Myocyte (in vitro differentiated cells): ENCODE data around the gene FHOD3. TPM values are rescaled to one million over a fixed set of nuclear protein-coding genes. Genes with fewer than 3 reads are reported as not detected.
A peak's percentile ranks its signal among the peaks of the same experiment; 100 is the strongest.

Experiments used
- DNase-seq: peaks from one replicate; pipeline ENCODE4 v3.0.0-alpha.2; 2012; ENCODE audit warnings: low read depth
- total RNA-seq: library from RNA; depleted of rRNA; stranded (reverse); fragments of >200 nt; gene quantifications from 2 replicates; pipeline ENCODE4 v1.2.3, GENCODE V29; 2014

The FHOD3 gene
- total RNA-seq, 1 donor from 2014 or later: 57.5 TPM

DNA sequence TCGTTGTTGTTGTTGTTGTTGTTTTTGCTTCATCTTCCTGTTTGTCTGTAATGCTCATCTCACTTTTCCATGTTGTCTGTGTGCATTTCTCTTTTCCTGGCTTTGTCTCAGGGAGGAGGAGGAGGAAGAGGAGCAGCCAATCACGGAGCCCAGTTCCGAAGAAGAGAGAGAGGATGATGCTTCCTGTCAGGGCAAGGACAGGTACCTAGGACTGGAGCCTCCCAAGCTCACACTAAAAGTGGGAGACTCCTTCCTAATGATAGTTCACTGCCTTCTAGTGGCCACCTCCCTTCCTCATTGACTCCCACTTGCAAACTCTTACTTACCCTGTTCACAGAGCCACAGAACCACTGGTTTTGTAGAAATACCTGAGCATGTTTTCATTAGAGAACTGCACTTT lies 351.7 kb downstream of the FHOD3 start:
- no peak for DNase-seq

GRCh38 chr18:36650266-36650665 lies 352.8 kb downstream of the FHOD3 start:
- no peak for DNase-seq

DNA sequence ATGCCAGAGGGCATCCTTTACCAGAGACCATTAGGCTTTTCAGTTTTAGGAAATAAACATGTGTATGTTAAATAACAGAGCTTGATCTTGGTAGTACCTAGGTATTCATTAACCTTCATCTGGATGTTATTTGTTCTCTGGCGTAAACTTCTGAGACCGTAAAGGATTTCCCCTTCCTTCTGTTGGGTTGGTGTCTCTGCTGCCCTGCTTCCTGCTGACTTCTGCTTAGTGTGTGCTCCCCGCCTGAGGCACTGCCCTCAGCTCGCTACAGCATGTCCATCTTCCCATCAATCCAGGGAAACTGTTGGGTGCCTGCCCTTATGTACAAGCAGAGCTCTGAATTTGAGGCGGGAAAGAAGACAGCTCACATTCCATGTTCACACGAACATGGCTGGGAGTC lies 353.4 kb downstream of the FHOD3 start:
- DNase-seq: no peak

GRCh38 chr18:36652503-36652902 lies 355.0 kb downstream of the FHOD3 start:
- no peak for DNase-seq

GRCh38 chr18:36653141-36653869 lies 355.8 kb downstream of the FHOD3 start:
- DNase-seq: no peak

DNA sequence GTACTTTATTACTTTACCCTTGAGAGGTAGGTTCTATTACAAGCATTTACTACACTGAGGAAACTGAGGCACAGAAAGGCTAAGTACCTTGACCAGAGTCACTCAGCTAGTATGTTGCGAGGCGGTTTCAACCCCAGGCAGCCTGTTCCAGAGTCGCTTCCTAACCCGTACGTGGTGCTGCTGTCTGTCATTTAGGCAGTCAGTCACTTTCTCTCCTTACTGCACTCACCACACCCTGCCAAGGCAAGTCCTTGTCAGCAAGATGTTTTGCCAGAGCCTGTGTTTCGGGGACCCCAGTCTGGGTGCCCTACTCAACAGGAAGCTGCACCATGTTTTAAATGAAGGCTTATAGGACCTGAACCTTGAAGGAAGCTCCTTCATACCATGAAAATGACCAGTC lies 356.4 kb downstream of the FHOD3 start:
- DNase-seq: no peak

- DNase-seq: peak; percentile 28
These were observed 357.6 kb downstream of the FHOD3 start for GRCh38 chr18:36655074-36655473.

DNA sequence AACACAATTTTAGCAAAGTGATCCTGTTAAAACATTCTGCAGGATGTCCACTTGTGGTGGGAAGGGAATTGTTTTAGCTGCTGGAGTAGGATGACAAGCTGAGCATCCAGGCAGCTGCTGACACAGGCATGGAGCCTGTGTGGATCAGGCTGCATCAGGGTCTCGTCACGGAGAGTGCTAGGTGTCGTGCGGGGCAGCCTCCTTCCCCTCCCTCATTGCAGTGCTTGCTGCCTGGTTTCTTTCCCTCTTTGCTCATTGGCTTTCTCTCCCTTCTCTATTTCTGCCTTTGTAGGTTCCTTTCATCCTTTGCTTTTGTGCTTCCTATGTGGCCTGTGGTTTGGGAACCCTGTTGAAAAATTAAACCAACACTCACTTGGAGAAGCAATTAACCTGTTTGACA lies 358.4 kb downstream of the FHOD3 start:
- DNase-seq: peak; percentile 18

- no peak for DNase-seq
These were observed 361.1 kb downstream of the FHOD3 start for GRCh38 chr18:36658611-36659010.

GRCh38 chr18:36660311-36660710 lies 362.8 kb downstream of the FHOD3 start:
- no peak for DNase-seq

DNA sequence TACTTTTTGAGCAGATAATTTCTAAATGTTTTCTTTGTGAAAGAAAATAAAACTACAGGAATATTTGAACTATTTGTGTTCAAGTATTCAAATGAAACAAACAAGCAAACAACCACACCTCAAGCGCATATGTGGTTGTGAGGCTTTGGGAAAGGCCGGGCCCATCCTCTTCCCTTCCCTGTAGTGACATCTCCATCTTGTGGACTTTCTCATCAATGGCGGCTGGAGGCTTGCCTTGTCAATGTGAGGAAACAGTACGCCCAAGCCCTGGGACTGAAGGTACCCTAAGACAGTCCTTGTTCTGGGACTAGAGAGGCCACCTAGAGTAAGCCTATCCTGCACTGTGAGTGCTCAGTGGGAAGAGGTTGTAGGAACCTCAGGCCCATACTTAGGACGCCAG lies 364.5 kb downstream of the FHOD3 start:
- DNase-seq: peak; percentile 61

- no peak for DNase-seq
These were observed 365.8 kb downstream of the FHOD3 start for GRCh38 chr18:36663312-36663711.

- DNase-seq: no peak
These were observed 368.4 kb downstream of the FHOD3 start for GRCh38 chr18:36665952-36666351.

GRCh38 chr18:36667811-36668210 lies 370.3 kb downstream of the FHOD3 start:
- no peak for DNase-seq

- no peak for DNase-seq
These were observed 370.8 kb downstream of the FHOD3 start for GRCh38 chr18:36668349-36668748.

DNA sequence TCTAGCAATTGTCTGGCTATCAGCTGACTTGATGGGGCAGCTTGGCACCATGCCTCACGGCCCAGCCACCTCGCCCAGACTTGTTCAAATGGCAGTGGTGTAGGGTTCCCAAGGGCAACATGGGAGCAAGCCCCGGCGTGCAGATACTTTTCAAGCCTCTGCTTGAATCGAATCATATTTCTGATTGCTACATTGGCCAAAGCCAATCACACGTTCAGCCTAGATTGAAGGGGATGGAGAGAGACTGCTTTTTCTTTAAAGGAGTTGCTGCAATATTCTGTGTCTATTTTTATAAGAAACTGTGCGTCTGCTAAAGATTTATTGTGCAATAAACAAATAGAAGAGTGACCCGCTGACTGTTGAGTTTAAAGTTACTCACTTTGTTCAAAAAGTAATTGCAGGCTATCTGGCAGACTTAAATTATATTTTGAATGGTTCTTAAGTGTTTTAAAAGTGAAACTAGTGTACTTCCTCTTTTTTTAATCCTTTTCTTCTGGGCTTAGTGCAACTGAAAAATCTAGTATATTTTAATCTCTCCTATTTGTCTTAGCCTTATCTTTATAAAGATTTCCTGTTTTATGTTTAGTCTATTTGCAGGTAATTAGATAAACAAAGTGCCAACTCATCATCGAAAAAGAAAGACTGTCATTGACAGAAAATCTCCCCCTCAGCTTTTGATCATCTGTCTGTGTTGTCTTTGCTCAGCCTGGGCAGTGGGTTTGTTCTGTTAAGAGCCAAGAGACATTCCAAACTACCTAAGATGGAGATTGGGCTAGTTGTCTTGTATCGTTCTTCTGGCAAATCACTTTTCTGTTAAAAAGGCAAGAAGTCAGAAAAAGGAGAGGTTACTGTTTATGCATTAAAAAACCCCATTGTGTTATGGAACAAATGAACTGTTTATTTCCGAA lies 375.2 kb downstream of the FHOD3 start:
- peak; percentile 52 for DNase-seq

GRCh38 chr18:36673452-36673851 lies 375.9 kb downstream of the FHOD3 start:
- no peak for DNase-seq

DNA sequence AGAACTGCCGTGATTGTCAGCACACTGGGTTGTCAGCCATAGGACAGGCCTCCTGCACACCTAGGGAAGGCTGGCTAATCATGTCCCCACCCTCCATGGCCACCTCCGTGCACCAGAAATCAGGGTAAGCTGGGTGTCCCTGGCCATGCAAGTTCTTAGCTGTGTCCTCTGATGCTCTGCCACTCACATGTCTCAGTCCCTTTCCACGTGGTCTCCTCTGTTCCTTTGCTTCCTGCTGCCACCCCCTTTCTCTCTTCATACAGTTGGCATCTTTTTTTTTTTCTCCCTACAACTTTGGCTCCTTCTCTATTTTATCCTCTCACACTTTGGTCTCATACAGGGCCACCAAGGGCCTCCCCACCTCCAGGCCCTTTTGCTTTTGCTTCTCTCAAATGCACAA lies 377.6 kb downstream of the FHOD3 start:
- no peak for DNase-seq

GRCh38 chr18:36675542-36675941 lies 378.0 kb downstream of the FHOD3 start:
- no peak for DNase-seq

DNA sequence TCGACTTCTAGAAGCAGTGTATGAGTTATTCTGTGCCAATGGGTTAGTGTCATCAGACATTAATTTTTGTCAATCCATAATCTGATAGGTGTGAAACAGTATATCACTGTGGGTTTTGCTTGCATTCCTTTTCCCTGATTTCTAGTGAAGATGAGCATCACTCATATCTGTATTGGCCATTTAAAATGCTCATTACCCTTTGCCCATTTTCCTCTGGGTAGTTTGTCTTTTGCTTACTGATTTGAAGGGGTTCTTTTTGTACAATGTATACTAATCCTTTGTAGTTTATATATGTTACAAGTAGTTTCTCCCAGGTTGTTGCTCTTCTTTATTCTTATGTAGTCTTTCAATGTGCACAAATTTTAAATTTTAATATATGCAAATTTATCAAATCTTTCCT lies 379.1 kb downstream of the FHOD3 start:
- DNase-seq: no peak

DNA sequence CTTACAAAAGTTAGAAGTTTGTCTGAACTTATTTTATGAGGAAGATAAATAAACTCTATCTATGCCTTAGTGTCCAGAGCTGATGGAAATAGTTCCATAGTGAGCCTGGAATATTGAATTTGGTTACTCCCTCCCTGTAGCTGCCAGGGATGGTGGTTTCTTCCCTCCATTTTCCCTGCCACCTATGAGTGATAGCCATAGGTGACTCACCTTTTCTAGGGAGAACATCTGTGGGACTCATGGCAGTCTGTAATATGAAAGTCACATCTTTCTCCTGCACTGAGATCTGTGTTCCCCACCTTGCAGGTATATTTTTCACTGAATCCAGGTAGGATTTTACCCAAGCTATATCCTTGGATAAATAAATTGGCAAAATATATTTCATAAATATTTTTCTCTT lies 382.5 kb downstream of the FHOD3 start:
- no peak for DNase-seq

DNA sequence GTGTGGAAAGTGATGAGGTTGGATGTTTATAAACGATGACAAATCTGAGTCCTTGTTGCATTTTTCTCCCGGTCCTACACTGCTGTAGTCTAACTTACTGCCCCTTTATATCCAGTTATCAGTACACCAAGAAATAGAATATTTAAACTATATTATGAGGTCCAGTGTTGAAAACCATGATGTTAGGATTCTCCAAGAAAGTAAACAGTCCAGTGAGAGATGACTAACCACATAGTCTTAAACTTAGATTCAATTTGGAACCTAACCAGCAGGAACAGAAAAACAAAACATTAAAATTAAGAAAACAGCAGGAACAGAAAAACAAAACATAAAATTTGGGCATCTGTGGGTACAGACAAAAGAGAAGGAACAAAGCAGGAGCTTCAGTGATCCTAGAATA lies 388.1 kb downstream of the FHOD3 start:
- DNase-seq: no peak
